K562 (cell line): ENCODE data around the gene PAFAH1B2. TPM values are rescaled to one million over a fixed set of nuclear protein-coding genes. Genes with fewer than 3 reads are reported as not detected.

Source experiments
- BRCA1 ChIP-seq, 2 experiments: fragments of 450-650 bp in 1 of 2; sonication (generic) in 1 of 2; formaldehyde crosslinking in 1 of 2; IDR thresholded peaks; 2 replicates each; pipeline versions ENCODE4 v1.5.0 to v1.6.1; 2017 to 2020; ENCODE audit warnings: mild to moderate bottlenecking in 1 of 2, missing genetic modification reagents in 1 of 2
- CREB3 ChIP-seq: fragments of 450-650 bp; conservative IDR thresholded peaks from 2 replicates; pipeline ENCODE4 v1.6.1; 2016; ENCODE audit warnings: missing genetic modification characterization, low read depth, mild to moderate bottlenecking, missing compliant biosample characterization, moderate library complexity
- DNMT1 ChIP-seq: fragments of 450-650 bp; IDR thresholded peaks from 2 replicates; pipeline ENCODE4 v1.6.1; 2016; ENCODE audit warnings: antibody characterized with exemption, mild to moderate bottlenecking
- EZH2 ChIP-seq: IDR thresholded peaks from 2 replicates; pipeline ENCODE4 v1.6.1; 2012; ENCODE audit warnings: low read depth, mild to moderate bottlenecking, inconsistent platforms, low read length, borderline replicate concordance
- FOXM1 ChIP-seq, 2 experiments: fragments of 450-650 bp in 1 of 2; sonication (generic) in 1 of 2; formaldehyde crosslinking in 1 of 2; IDR thresholded peaks; 2 replicates each; pipeline versions ENCODE4 v1.6.1 to v1.9.0; 2017 to 2022; ENCODE audit warnings: low read depth in 2 of 2, mild to moderate bottlenecking in 2 of 2, missing genetic modification reagents in 1 of 2, moderate library complexity in 1 of 2
- GATA2 ChIP-seq: sonication (generic); formaldehyde crosslinking; IDR thresholded peaks from 2 replicates; pipeline ENCODE4 v1.4.0; 2020; ENCODE audit warnings: mild to moderate bottlenecking, missing genetic modification reagents
- GATAD2A ChIP-seq: fragments of 450-650 bp; IDR thresholded peaks from 2 replicates; pipeline ENCODE4 v1.6.1; 2017
- HDAC2 ChIP-seq: fragments of 450-650 bp; IDR thresholded peaks from 2 replicates; pipeline ENCODE4 v1.6.1; 2016; ENCODE audit warnings: mild to moderate bottlenecking
- HMBOX1 ChIP-seq: sonication (generic); IDR thresholded peaks from 2 replicates; pipeline ENCODE4 v1.6.1; 2016
- LARP7 ChIP-seq: fragments of 450-650 bp; IDR thresholded peaks from 2 replicates; pipeline ENCODE4 v1.6.1; 2016
- NFE2L1 ChIP-seq: fragments of 450-650 bp; IDR thresholded peaks from 2 replicates; pipeline ENCODE4 v1.6.1; 2016; ENCODE audit warnings: missing genetic modification characterization, low read depth, mild to moderate bottlenecking, missing compliant biosample characterization, moderate library complexity, borderline replicate concordance
- NFIC ChIP-seq: fragments of 450-650 bp; IDR thresholded peaks from 2 replicates; pipeline ENCODE4 v1.6.1; 2017; ENCODE audit warnings: mild to moderate bottlenecking, inconsistent platforms
- NR0B1 ChIP-seq: fragments of 450-650 bp; IDR thresholded peaks from one replicate; pipeline ENCODE4 v1.6.1; 2018; ENCODE audit warnings: mild to moderate bottlenecking, moderate library complexity; ENCODE audit not compliant: partially characterized antibody
- POLR3A ChIP-seq: IDR thresholded peaks from 2 replicates; pipeline ENCODE4 v1.6.1; 2011; ENCODE audit warnings: borderline replicate concordance, mild to moderate bottlenecking, moderate library complexity; ENCODE audit not compliant: insufficient read length, insufficient read depth; ENCODE audit errors: extremely low read depth
- PTBP1 ChIP-seq: fragments of 200-400 bp; formaldehyde crosslinking; IDR thresholded peaks from 2 replicates; pipeline ENCODE4 v1.6.1; 2017; ENCODE audit warnings: low read depth, low read length
- TBL1XR1 ChIP-seq, 2 experiments: IDR thresholded peaks; 2 replicates each; pipeline ENCODE4 v1.6.1; 2012; ENCODE audit warnings: improper control_type of control experiment in 2 of 2, low read length in 2 of 2, mild to moderate bottlenecking in 1 of 2
- TEAD4 ChIP-seq, 2 experiments: sonication (generic) in 1 of 2; formaldehyde crosslinking in 1 of 2; IDR thresholded peaks; 2 replicates each; pipeline versions ENCODE4 v1.6.1 to v1.8.0; 2012 to 2022; ENCODE audit warnings: borderline replicate concordance in 1 of 2, inconsistent platforms in 1 of 2, low read length in 1 of 2, mild to moderate bottlenecking in 1 of 2, missing genetic modification reagents in 1 of 2
- ZFP1 ChIP-seq: fragments of 450-650 bp; formaldehyde crosslinking; IDR thresholded peaks from 2 replicates; pipeline ENCODE4 v1.4.0; 2020; ENCODE audit warnings: mild to moderate bottlenecking, mixed read lengths
- ZNF280A ChIP-seq: fragments of 450-650 bp; IDR thresholded peaks from 2 replicates; pipeline ENCODE4 v1.6.1; 2018; ENCODE audit warnings: mild to moderate bottlenecking, low read depth; ENCODE audit not compliant: partially characterized antibody
- ZNF398 ChIP-seq: fragments of 250-450 bp; sonication (Bioruptor Pico); IDR thresholded peaks from 2 replicates; pipeline ENCODE4 v1.8.0; 2021; ENCODE audit warnings: moderate library complexity, mild to moderate bottlenecking, inconsistent platforms
- ZNF584 ChIP-seq: fragments of 200-800 bp; sonication (Bioruptor generic); IDR thresholded peaks from 2 replicates; pipeline ENCODE4 v1.6.1; 2016; ENCODE audit warnings: low read depth, mild to moderate bottlenecking, missing genetic modification characterization, missing compliant biosample characterization
- ZNF707 ChIP-seq: fragments of 250-450 bp; sonication (Bioruptor Pico); conservative IDR thresholded peaks from 2 replicates; pipeline ENCODE4 v1.8.0; 2022; ENCODE audit warnings: inconsistent platforms, mild to moderate bottlenecking, moderate library complexity
- polyA plus RNA-seq, 8 experiments: library from polyadenylated mRNA; depleted of rRNA in 4 of 8; stranded (reverse) in 5 of 8; unstranded in 3 of 8; fragments of >200 nt; fragmentation: Nextera tagmentation in 2 of 8; fragmentation: Illumina TruSeq in 1 of 8; extraction: Ambion mirVana in 2 of 8; extraction: Trizol in 1 of 8; gene quantifications; 2 replicates each; pipeline versions ENCODE4 v1.2.1 to v1.2.3, GENCODE V29; 2011 to 2014; ENCODE audit warnings: inconsistent platforms in 1 of 8, missing spikeins in 1 of 8
- total RNA-seq, 7 experiments: library from RNA; depleted of rRNA in 6 of 7; stranded (reverse); fragments of >200 nt in 6 of 7; fragmentation: Illumina TruSeq in 2 of 7; extraction: Trizol in 2 of 7; gene quantifications; 2 replicates each; pipeline versions ENCODE4 v1.2.1 to v1.2.3, GENCODE V29; 2011 to 2021; ENCODE audit warnings: low replicate concordance in 1 of 7

Gene PAFAH1B2
- total and polyA plus RNA-seq, 9 of the 15 experiments (the other 6 are each of a cell fraction or from before 2014, with no cell fraction given): 27.8 to 94.7 (median 64.9) TPM

GRCh38 chr11:117160826-117161225 is 16.7 kb downstream of the PAFAH1B2 start (continued):
- no peak for TF ChIP-seq ZNF280A
- TF ChIP-seq ZNF584 (CRISPR knock-in tag): no peak
- peak; percentile 73 for TF ChIP-seq GATA2 (CRISPR knock-in tag)
- TF ChIP-seq POLR3A: no peak
- no peak for TF ChIP-seq NFE2L1
- no peak for TF ChIP-seq ZFP1
- TF ChIP-seq NR0B1: no peak
- no peak for TF ChIP-seq LARP7
- peak; percentile 93 for TF ChIP-seq TEAD4 (IDR thresholded peaks at IDR 0.05; ENCODE audit: low read length)
- TF ChIP-seq TEAD4 (CRISPR knock-in tag; IDR thresholded peaks at IDR 0.05; ENCODE audit: borderline replicate concordance): no peak
- no peak for TF ChIP-seq HDAC2
- peak; percentile 46; the same call in 1 of the 2 replicates for TF ChIP-seq NFIC
- TF ChIP-seq ZNF707 (CRISPR knock-in tag): no peak
- no peak for TF ChIP-seq PTBP1
- no peak for TF ChIP-seq GATAD2A
- TF ChIP-seq ZNF398 (CRISPR knock-in tag): no peak
- no peak for TF ChIP-seq EZH2
- no peak for TF ChIP-seq BRCA1 (IDR thresholded peaks at IDR 0.05)
- TF ChIP-seq BRCA1 (CRISPR knock-in tag; IDR thresholded peaks at IDR 0.05): no peak
- TF ChIP-seq CREB3: no peak
- peak; percentile 20; the same call in 1 of the 2 replicates for TF ChIP-seq FOXM1 (IDR thresholded peaks at IDR 0.05; ENCODE audit: low read depth)
- TF ChIP-seq FOXM1 (CRISPR knock-in tag; IDR thresholded peaks at IDR 0.05; ENCODE audit: low read depth): no peak
- peak in 1 of 2 experiments; percentile 26; a peak in 1 of 4 replicates for TF ChIP-seq TBL1XR1 (IDR thresholded peaks at IDR 0.05; ENCODE audit: low read length in 2 of 2)
- TF ChIP-seq DNMT1: no peak
- no peak for TF ChIP-seq HMBOX1
